ENCODE measurements around the gene KDM3A. TPM values are rescaled to one million over a fixed set of nuclear protein-coding genes. Genes with fewer than 3 reads are reported as not detected.

Gene KDM3A
- total RNA-seq, 1 experiment from 2014 or later, result 52.6 TPM

- Histone ChIP-seq H3K4me1 (ENCODE audit: control insufficient read depth in 1 of 2, insufficient read depth in 2 of 2, low read length in 2 of 2) (no peaks in the 10 kb centered on the region), H3K9ac (ENCODE audit: low read length) (no peak overlapping the region), H2AFZ (ENCODE audit: low read depth, low read length, poor library complexity, severe bottlenecking) (no peak overlapping the region), H3K27me3 (ENCODE audit: insufficient read depth, low read length) (no peaks in the 10 kb centered on the region), H3K36me3 (ENCODE audit: control insufficient read depth in 1 of 2, insufficient read depth in 2 of 2, low read length in 2 of 2) (peaks cover 13 to 16% of the 10 kb centered on the region in 2 experiments; a peak in 3 of 4 replicates), H3K27ac (ENCODE audit: low read depth, low read length) (no peak overlapping the region), H3K4me2 (ENCODE audit: low read length) (no peak overlapping the region), H3K9me2 (ENCODE audit: insufficient read depth) (no peaks in the 10 kb centered on the region), H3K9me3 (ENCODE audit: control insufficient read depth in 1 of 2, insufficient read depth in 1 of 2, low read depth in 1 of 2, low read length in 2 of 2) (peaks cover 0 to 8% of the 10 kb centered on the region in 2 experiments; a peak in 2 of 4 replicates), H4K20me1 (ENCODE audit: insufficient read depth) (no peaks in the 10 kb centered on the region), H3K79me2 (ENCODE audit: insufficient read depth, low read length) (no peaks in the 10 kb centered on the region), H3K4me3 (replicated peaks in 1 of 2; ENCODE audit: low read depth in 1 of 2, low read length in 2 of 2) (no peak overlapping the region)
- ATAC-seq, result no peak
- CTCF ChIA-PET, result no interaction called here
- no peak for DNase-seq (ENCODE audit: low read depth, low spot score)
- no peak for TF ChIP-seq ZBTB33 (IDR thresholded peaks at IDR 0.05; ENCODE audit: extremely low read depth, insufficient replicate concordance, low read length)
- TF ChIP-seq ELF1 (IDR thresholded peaks at IDR 0.05; ENCODE audit: borderline replicate concordance, low read depth), result no peak
- TF ChIP-seq FOSL1 (IDR thresholded peaks at IDR 0.05; ENCODE audit: low read depth), result no peak
- no peak for TF ChIP-seq JUND (IDR thresholded peaks at IDR 0.05)
- no peak for TF ChIP-seq EZH2 (IDR thresholded peaks at IDR 0.05)
- TF ChIP-seq ZNF274 (IDR thresholded peaks at IDR 0.05; ENCODE audit: low read depth, low read length), result no peak
- no peak for TF ChIP-seq CBX3 (IDR thresholded peaks at IDR 0.05; ENCODE audit: low read depth)
- TF ChIP-seq POLR2A (IDR thresholded peaks at IDR 0.05; ENCODE audit: borderline replicate concordance, extremely low read depth, insufficient read depth, insufficient read length), result no peak
- no peak for TF ChIP-seq EGR1 (IDR thresholded peaks at IDR 0.05; ENCODE audit: low read depth)
- TF ChIP-seq REST (IDR thresholded peaks at IDR 0.05; ENCODE audit: low read depth), result no peak
- TF ChIP-seq SIN3A (IDR thresholded peaks at IDR 0.05; ENCODE audit: low read depth), result no peak
- no peak for TF ChIP-seq ZFX (IDR thresholded peaks at IDR 0.05)
- TF ChIP-seq CEBPB (IDR thresholded peaks at IDR 0.05; ENCODE audit: low read depth), result no peak
- no peak for TF ChIP-seq CTCF (IDR thresholded peaks at IDR 0.05 in 2 of 3, conservative IDR thresholded peaks at IDR 0.05 in 1 of 3; ENCODE audit: borderline replicate concordance in 1 of 3, insufficient read depth in 1 of 3, low read depth in 2 of 3, low read length in 2 of 3)
- TF ChIP-seq EZH2phosphoT487 (IDR thresholded peaks at IDR 0.05; ENCODE audit: borderline replicate concordance), result no peak
- TF ChIP-seq TCF7L2 (IDR thresholded peaks at IDR 0.05; ENCODE audit: borderline replicate concordance, extremely low read depth, insufficient read depth, insufficient read length), result no peak
- no peak for TF ChIP-seq POLR2AphosphoS5 (IDR thresholded peaks at IDR 0.05; ENCODE audit: low read depth, low read length)
- TF ChIP-seq ATF3 (IDR thresholded peaks at IDR 0.05), result no peak
- no peak for TF ChIP-seq RAD21 (IDR thresholded peaks at IDR 0.05; ENCODE audit: low read depth)
- TF ChIP-seq MAX (IDR thresholded peaks at IDR 0.05), result no peak
- POLR2A ChIA-PET, result no interaction called here
- RAD21 ChIA-PET (ENCODE audit: low non-redundant PET in 1 of 2, low total read pairs in 2 of 2, uncharacterized antibody in 2 of 2, unreplicated experiment in 2 of 2), result no interaction called here
- no TSS peak for BruUV-seq (replicated peaks)
- intact Hi-C loops (cut with micrococcal nuclease), result no loop called here
These were observed 57.5 kb downstream of the KDM3A start for GRCh38 chr2:86498468-86499260.
